H9 (cell line): ENCODE measurements around the gene CROT. TPM values are rescaled to one million over a fixed set of nuclear protein-coding genes. Genes with fewer than 3 reads are reported as not detected.

Experiments used
- DNase-seq: peaks from one replicate; pipeline ENCODE4 v3.0.0-alpha.2; 2017
- H2AFZ ChIP-seq: one replicate; pipeline ENCODE4 v1.6.1; 2013; ENCODE audit warnings: mild to moderate bottlenecking, low read length, control low read depth, moderate library complexity
- H2AK5ac ChIP-seq: 2 replicates; pipeline ENCODE4 v1.6.1; 2013; ENCODE audit warnings: low read length, control low read depth, mixed read lengths; ENCODE audit not compliant: insufficient read length
- H2BK120ac ChIP-seq: one replicate; pipeline ENCODE4 v1.6.1; 2013; ENCODE audit warnings: low read depth, mild to moderate bottlenecking, low read length, control low read depth, inconsistent platforms; ENCODE audit not compliant: poor library complexity, severe bottlenecking
- H2BK12ac ChIP-seq: 2 replicates; pipeline ENCODE4 v1.6.1; 2013; ENCODE audit warnings: low read length, control low read depth, mixed read lengths, low read depth; ENCODE audit not compliant: insufficient read length
- H2BK15ac ChIP-seq: 2 replicates; pipeline ENCODE4 v1.6.1; 2013; ENCODE audit warnings: low read depth, low read length, control low read depth
- H2BK20ac ChIP-seq: one replicate; pipeline ENCODE4 v1.6.1; 2013; ENCODE audit warnings: low read depth, mild to moderate bottlenecking, low read length, control low read depth, inconsistent platforms; ENCODE audit not compliant: poor library complexity, severe bottlenecking
- H2BK5ac ChIP-seq: 2 replicates; pipeline ENCODE4 v1.6.1; 2013; ENCODE audit warnings: low read length, control low read depth, mixed read lengths; ENCODE audit not compliant: insufficient read length
- H3K14ac ChIP-seq: 2 replicates; pipeline ENCODE4 v1.6.1; 2013; ENCODE audit warnings: low read length, control low read depth; ENCODE audit not compliant: insufficient read depth
- H3K18ac ChIP-seq: 2 replicates; pipeline ENCODE4 v1.6.1; 2013; ENCODE audit warnings: low read depth, mild to moderate bottlenecking, mixed read lengths, low read length, control low read depth; ENCODE audit not compliant: insufficient read length
- H3K23ac ChIP-seq: 2 replicates; pipeline ENCODE4 v1.6.1; 2013; ENCODE audit warnings: low read length, control low read depth, mixed read lengths, low read depth; ENCODE audit not compliant: insufficient read length
- H3K23me2 ChIP-seq: 2 replicates; pipeline ENCODE4 v1.6.1; 2013; ENCODE audit warnings: low read depth, mild to moderate bottlenecking, mixed read lengths, low read length, control low read depth; ENCODE audit not compliant: insufficient read length, poor library complexity, severe bottlenecking
- H3K27ac ChIP-seq: 2 replicates; pipeline ENCODE4 v1.5.1; 2013; ENCODE audit warnings: low read length, control low read depth, mixed read lengths, low read depth; ENCODE audit not compliant: insufficient read length
- H3K27me3 ChIP-seq: 2 replicates; pipeline ENCODE4 v1.6.1; 2013; ENCODE audit warnings: low read length, control low read depth, inconsistent platforms; ENCODE audit not compliant: insufficient read depth
- H3K4ac ChIP-seq: 2 replicates; pipeline ENCODE4 v1.6.1; 2013; ENCODE audit warnings: low read depth, mild to moderate bottlenecking, control low read depth, inconsistent platforms, low read length, moderate library complexity
- H3K4me1 ChIP-seq: 2 replicates; pipeline ENCODE4 v1.6.1; 2013; ENCODE audit warnings: low read length, control low read depth, inconsistent platforms; ENCODE audit not compliant: insufficient read depth
- H3K4me2 ChIP-seq: 2 replicates; pipeline ENCODE4 v1.6.1; 2013; ENCODE audit warnings: low read length, control low read depth, mixed read lengths; ENCODE audit not compliant: insufficient read length, insufficient read depth
- H3K56ac ChIP-seq: 2 replicates; pipeline ENCODE4 v1.6.1; 2013; ENCODE audit warnings: low read depth, mild to moderate bottlenecking, mixed read lengths, low read length, control low read depth; ENCODE audit not compliant: insufficient read length
- H3K79me1 ChIP-seq: 2 replicates; pipeline ENCODE4 v1.6.1; 2013; ENCODE audit warnings: low read depth, mild to moderate bottlenecking, moderate library complexity, low read length, control low read depth, inconsistent platforms; ENCODE audit not compliant: insufficient read depth, poor library complexity, severe bottlenecking
- H3K79me2 ChIP-seq: 2 replicates; pipeline ENCODE4 v1.6.1; 2013; ENCODE audit warnings: low read length, control low read depth, inconsistent platforms; ENCODE audit not compliant: insufficient read depth
- H3K9ac ChIP-seq: 2 replicates; pipeline ENCODE4 v1.6.1; 2013; ENCODE audit warnings: low read length, control low read depth, mixed read lengths; ENCODE audit not compliant: insufficient read length; ENCODE audit errors: extremely low read depth
- H3K9me3 ChIP-seq: one replicate; pipeline ENCODE4 v1.6.1; 2013; ENCODE audit warnings: low read depth, low read length, inconsistent platforms; ENCODE audit not compliant: control insufficient read depth
- H3T11ph ChIP-seq: one replicate; pipeline ENCODE4 v1.6.1; 2013; ENCODE audit warnings: mild to moderate bottlenecking, low read length, control low read depth, inconsistent platforms
- H4K20me1 ChIP-seq: one replicate; pipeline ENCODE4 v1.6.1; 2013; ENCODE audit not compliant: control insufficient read depth, insufficient read length, insufficient read depth
- H4K5ac ChIP-seq: 2 replicates; pipeline ENCODE4 v1.6.1; 2013; ENCODE audit warnings: low read depth, mild to moderate bottlenecking, mixed read lengths, low read length, control low read depth; ENCODE audit not compliant: insufficient read length
- H4K8ac ChIP-seq: replicated peaks from 2 replicates; pipeline ENCODE4 v1.6.1; 2013; ENCODE audit warnings: low read length, control low read depth, mixed read lengths, low read depth; ENCODE audit not compliant: insufficient read length
- H4K91ac ChIP-seq: 2 replicates; pipeline ENCODE4 v1.6.1; 2013; ENCODE audit warnings: low read depth, mild to moderate bottlenecking, moderate library complexity, mixed read lengths, low read length, control low read depth; ENCODE audit not compliant: insufficient read length
- H3K27ac Mint-ChIP-seq, 3 experiments: 2 replicates in 2 of 3; 3 replicates in 1 of 3; pipeline ENCODE4 v1.8.0; 2020 to 2021; ENCODE audit warnings: mixed read lengths in 3 of 3, mild to moderate bottlenecking in 1 of 3, moderate library complexity in 1 of 3
- H3K27me3 Mint-ChIP-seq: 2 replicates; pipeline ENCODE4 v1.8.0; 2021; ENCODE audit warnings: low read depth, mild to moderate bottlenecking, moderate library complexity, mixed read lengths
- H3K36me3 Mint-ChIP-seq, 3 experiments: 2 replicates in 2 of 3; 3 replicates in 1 of 3; pipeline ENCODE4 v1.8.0; 2020 to 2021; ENCODE audit warnings: low read depth in 3 of 3, mixed read lengths in 3 of 3; ENCODE audit not compliant: insufficient read depth in 1 of 3
- H3K4me1 Mint-ChIP-seq, 2 experiments: 2 replicates each; pipeline ENCODE4 v1.8.0; 2020; ENCODE audit warnings: mixed read lengths in 2 of 2
- H3K4me3 Mint-ChIP-seq, 2 experiments: 2 replicates in 1 of 2; 3 replicates in 1 of 2; pipeline ENCODE4 v1.8.0; 2020 to 2021; ENCODE audit warnings: mild to moderate bottlenecking in 2 of 2, mixed read lengths in 2 of 2, moderate library complexity in 1 of 2
- H3K9me3 Mint-ChIP-seq, 2 experiments: 2 replicates in 1 of 2; 3 replicates in 1 of 2; pipeline ENCODE4 v1.8.0; 2020; ENCODE audit warnings: mild to moderate bottlenecking in 2 of 2, mixed read lengths in 2 of 2, moderate library complexity in 1 of 2
- WGBS: extraction: QIAGEN DNeasy Blood & Tissue Kit; methylation state at CpG from one replicate; pipeline ENCODE4 v1.1.7; 2013; ENCODE audit warnings: missing lambda C conversion rate, low lambda C conversion rate, mixed read lengths; ENCODE audit not compliant: insufficient read length; ENCODE audit errors: extremely low coverage; 5-methylcytosine and 5-hydroxymethylcytosine counted together
- total RNA-seq: library from RNA; stranded (reverse); gene quantifications from 2 replicates; pipeline ENCODE4 v1.2.1, GENCODE V29; 2021
- TF ChIP-seq, protein P1 (sequence below): fragments of 200-600 bp; sonication (generic); conservative IDR thresholded peaks from 3 replicates; pipeline ENCODE4 v1.8.0; 2021; ENCODE audit warnings: antibody characterized with exemption, mild to moderate bottlenecking

The CROT gene
- total RNA-seq, 1 experiment from 2014 or later = 6.0 TPM

GRCh38 chr7:87369216-87369615 is 23.8 kb downstream of the CROT start:
- Histone ChIP-seq H2BK120ac (no peak overlapping the region), H3K27me3 (no peaks in the 10 kb centered on the region; the same call in 1 of the 2 replicates), H3K56ac (no peak overlapping the region), H3T11ph (no peak overlapping the region), H2AK5ac (no peak overlapping the region), H3K4me2 (no peak overlapping the region), H2BK12ac (no peak overlapping the region), H3K9me3 (no peaks in the 10 kb centered on the region), H2AFZ (no peak overlapping the region), H3K14ac (no peak overlapping the region), H2BK5ac (no peak overlapping the region), H3K27ac (no peak overlapping the region), H3K9ac (no peak overlapping the region), H3K79me1 (no peaks in the 10 kb centered on the region), H4K5ac (no peak overlapping the region), H3K18ac (no peak overlapping the region), H4K8ac (no peak overlapping the region), H3K4me1 (no peaks in the 10 kb centered on the region), H2BK20ac (no peak overlapping the region), H3K23me2 (no peaks in the 10 kb centered on the region), H4K20me1 (no peaks in the 10 kb centered on the region), H2BK15ac (no peak overlapping the region), H3K4ac (no peak overlapping the region), H4K91ac (no peak overlapping the region), H3K79me2 (no peaks in the 10 kb centered on the region), H3K23ac (no peak overlapping the region)
- TF ChIP-seq, protein P1, sequence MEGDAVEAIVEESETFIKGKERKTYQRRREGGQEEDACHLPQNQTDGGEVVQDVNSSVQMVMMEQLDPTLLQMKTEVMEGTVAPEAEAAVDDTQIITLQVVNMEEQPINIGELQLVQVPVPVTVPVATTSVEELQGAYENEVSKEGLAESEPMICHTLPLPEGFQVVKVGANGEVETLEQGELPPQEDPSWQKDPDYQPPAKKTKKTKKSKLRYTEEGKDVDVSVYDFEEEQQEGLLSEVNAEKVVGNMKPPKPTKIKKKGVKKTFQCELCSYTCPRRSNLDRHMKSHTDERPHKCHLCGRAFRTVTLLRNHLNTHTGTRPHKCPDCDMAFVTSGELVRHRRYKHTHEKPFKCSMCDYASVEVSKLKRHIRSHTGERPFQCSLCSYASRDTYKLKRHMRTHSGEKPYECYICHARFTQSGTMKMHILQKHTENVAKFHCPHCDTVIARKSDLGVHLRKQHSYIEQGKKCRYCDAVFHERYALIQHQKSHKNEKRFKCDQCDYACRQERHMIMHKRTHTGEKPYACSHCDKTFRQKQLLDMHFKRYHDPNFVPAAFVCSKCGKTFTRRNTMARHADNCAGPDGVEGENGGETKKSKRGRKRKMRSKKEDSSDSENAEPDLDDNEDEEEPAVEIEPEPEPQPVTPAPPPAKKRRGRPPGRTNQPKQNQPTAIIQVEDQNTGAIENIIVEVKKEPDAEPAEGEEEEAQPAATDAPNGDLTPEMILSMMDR = no peak
- no peaks in the 10 kb centered on the region for H3K36me3 Mint-ChIP-seq
- H3K4me1 Mint-ChIP-seq = no peaks in the 10 kb centered on the region
- no peaks in the 10 kb centered on the region for H3K27me3 Mint-ChIP-seq
- DNase-seq = no peak
- no peak overlapping the region for H3K4me3 Mint-ChIP-seq
- WGBS = no CpG with 5 or more reads among the region's 4 CpGs
- H3K27ac Mint-ChIP-seq = no peak overlapping the region
- no peaks in the 10 kb centered on the region for H3K9me3 Mint-ChIP-seq
